Suprapubic skin (tissue), 4 donors: ENCODE data around the gene MYH11.

Experiments
- CTCF ChIP-seq, 2 donors: fragments of 200-600 bp in 1 of 2; fragments of 450-650 bp in 1 of 2; sonication (generic) in 1 of 2; IDR thresholded peaks; one replicate each; pipeline ENCODE4 v1.5.1; 2016 to 2019; ENCODE audit warnings: antibody characterized with exemption in 2 of 2, mild to moderate bottlenecking in 1 of 2, moderate library complexity in 1 of 2
- EP300 ChIP-seq: sonication (generic); formaldehyde crosslinking; IDR thresholded peaks from one replicate; pipeline ENCODE4 v1.6.1; 2017; ENCODE audit warnings: antibody characterized with exemption
- POLR2A ChIP-seq, 2 donors: fragments of 450-650 bp; IDR thresholded peaks; one replicate each; pipeline ENCODE4 v1.6.1; 2017; ENCODE audit warnings: antibody characterized with exemption in 2 of 2, mild to moderate bottlenecking in 2 of 2, moderate library complexity in 2 of 2
- POLR2AphosphoS5 ChIP-seq, 3 donors: sonication (generic); formaldehyde crosslinking; IDR thresholded peaks; one replicate each; pipeline ENCODE4 v1.6.1; 2017; ENCODE audit warnings: antibody characterized with exemption in 3 of 3

- TF ChIP-seq CTCF (IDR thresholded peaks at IDR 0.05) (no peak), EP300 (no peak), POLR2AphosphoS5 (IDR thresholded peaks at IDR 0.05) (no peak), POLR2A (IDR thresholded peaks at IDR 0.05) (no peak)
Observed at GRCh38 chr16:15807603-15808009, 49.2 kb downstream of the MYH11 start.
